Mesendoderm (in vitro differentiated cells): ENCODE measurements around the gene BTK. TPM values are rescaled to one million over a fixed set of nuclear protein-coding genes. Genes with fewer than 3 reads are reported as not detected.

Source experiments
- DNase-seq: peaks from one replicate; pipeline ENCODE4 v3.0.0; 2013
- H2AK5ac ChIP-seq: 2 replicates; pipeline ENCODE4 v1.6.1; 2013; ENCODE audit warnings: low read length, inconsistent platforms
- H2BK120ac ChIP-seq: 2 replicates; pipeline ENCODE4 v1.6.1; 2013; ENCODE audit warnings: low read depth, mild to moderate bottlenecking, low read length, moderate library complexity, mixed read lengths
- H2BK15ac ChIP-seq: replicated peaks from 2 replicates; pipeline ENCODE4 v1.6.1; 2013; ENCODE audit warnings: low read depth, mild to moderate bottlenecking, moderate library complexity
- H2BK5ac ChIP-seq: 2 replicates; pipeline ENCODE4 v1.6.1; 2013; ENCODE audit warnings: low read length, inconsistent platforms
- H3K18ac ChIP-seq: 2 replicates; pipeline ENCODE4 v1.6.1; 2013; ENCODE audit warnings: mild to moderate bottlenecking, low read length, mixed read lengths
- H3K23ac ChIP-seq: one replicate; pipeline ENCODE4 v1.6.1; 2013; ENCODE audit warnings: low read length
- H3K27ac ChIP-seq: 2 replicates; pipeline ENCODE4 v1.5.1; 2013; ENCODE audit warnings: low read depth, mild to moderate bottlenecking, inconsistent platforms, low read length, moderate library complexity
- H3K27me3 ChIP-seq: 2 replicates; pipeline ENCODE4 v1.6.1; 2013; ENCODE audit warnings: low read length, control low read depth, mild to moderate bottlenecking, inconsistent platforms; ENCODE audit not compliant: insufficient read depth, poor library complexity
- H3K36me3 ChIP-seq: 2 replicates; pipeline ENCODE4 v1.6.1; 2013; ENCODE audit warnings: low read length, inconsistent platforms; ENCODE audit not compliant: control insufficient read depth, insufficient read depth
- H3K4ac ChIP-seq: one replicate; pipeline ENCODE4 v1.6.1; 2013; ENCODE audit warnings: low read depth, mild to moderate bottlenecking, low read length, moderate library complexity
- H3K4me1 ChIP-seq: 2 replicates; pipeline ENCODE4 v1.6.1; 2013; ENCODE audit warnings: low read depth, low read length, inconsistent platforms; ENCODE audit not compliant: control insufficient read depth
- H3K4me2 ChIP-seq: 2 replicates; pipeline ENCODE4 v1.6.1; 2013; ENCODE audit warnings: low read length
- H3K4me3 ChIP-seq: 2 replicates; pipeline ENCODE4 v1.5.1; 2013; ENCODE audit warnings: mild to moderate bottlenecking, low read length
- H3K56ac ChIP-seq: one replicate; pipeline ENCODE4 v1.6.1; 2013; ENCODE audit warnings: low read length
- H3K79me1 ChIP-seq: 2 replicates; pipeline ENCODE4 v1.6.1; 2013; ENCODE audit warnings: low read length, inconsistent platforms
- H3K79me2 ChIP-seq: 2 replicates; pipeline ENCODE4 v1.6.1; 2013; ENCODE audit warnings: mild to moderate bottlenecking, low read length; ENCODE audit not compliant: control insufficient read depth, insufficient read depth
- H3K9ac ChIP-seq: 2 replicates; pipeline ENCODE4 v1.6.1; 2013; ENCODE audit warnings: low read length, inconsistent platforms
- H4K5ac ChIP-seq: one replicate; pipeline ENCODE4 v1.6.1; 2013; ENCODE audit warnings: low read length
- H4K8ac ChIP-seq: one replicate; pipeline ENCODE4 v1.6.1; 2013; ENCODE audit warnings: low read depth, mild to moderate bottlenecking, control low read depth, low read length, moderate library complexity
- WGBS: extraction: QIAGEN DNeasy Blood & Tissue Kit; methylation state at CpG from one replicate; pipeline ENCODE4 v1.1.7; 2013; ENCODE audit warnings: low lambda C conversion rate, missing lambda C conversion rate; ENCODE audit not compliant: insufficient coverage; ENCODE audit errors: extremely low coverage; 5-methylcytosine and 5-hydroxymethylcytosine counted together
- small RNA-seq: library from polyadenylated mRNA; stranded (forward); fragments of <200 nt; extraction: miRNeasy Mini kit (QIAGEN cat#:217004); gene quantifications from one replicate; pipeline ENCODE3, GENCODE V24; 2013; ENCODE audit not compliant: insufficient read depth

BTK gene

DNA sequence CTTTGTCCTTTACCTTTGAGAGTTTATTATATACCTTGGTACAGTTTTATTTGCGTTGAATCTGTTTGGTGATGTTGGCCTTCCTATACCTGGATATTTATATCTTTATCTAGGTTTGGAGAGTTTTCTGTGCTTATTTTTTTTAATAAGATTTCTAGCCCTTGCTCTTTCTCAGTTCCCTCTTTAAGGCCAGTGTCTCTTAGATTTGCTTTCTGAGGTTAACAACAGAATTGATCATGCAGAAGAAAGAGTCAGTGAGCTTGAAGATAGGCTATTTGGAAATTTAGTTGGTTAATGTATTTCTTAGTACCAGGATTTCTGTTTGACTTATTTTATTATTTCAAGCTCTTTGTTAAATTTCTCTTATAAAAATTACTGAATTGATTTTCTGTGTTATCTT, 82.2 kb downstream of the BTK start:
- H2BK120ac ChIP-seq = no peak overlapping the region
- H3K27ac ChIP-seq = no peak overlapping the region
- no peak overlapping the region for H2AK5ac ChIP-seq
- H3K4me2 ChIP-seq = no peak overlapping the region
- no peak overlapping the region for H2BK5ac ChIP-seq
- H3K27me3 ChIP-seq = no peaks in the 10 kb centered on the region
- no peak overlapping the region for H3K4ac ChIP-seq
- H2BK15ac ChIP-seq = no peak overlapping the region
- H3K4me1 ChIP-seq = no peaks in the 10 kb centered on the region
- H3K56ac ChIP-seq = no peak overlapping the region
- no CpG with 5 or more reads among the region's 1 CpG for whole genome bisulfite sequencing
- no peak overlapping the region for H3K18ac ChIP-seq
- H3K36me3 ChIP-seq = no peaks in the 10 kb centered on the region
- H3K4me3 ChIP-seq = no peak overlapping the region
- no peak overlapping the region for H4K5ac ChIP-seq
- no peak overlapping the region for H4K8ac ChIP-seq
- DNase-seq = no peak
- H3K23ac ChIP-seq = no peak overlapping the region
- H3K9ac ChIP-seq = no peak overlapping the region
- H3K79me1 ChIP-seq = no peaks in the 10 kb centered on the region
- no peaks in the 10 kb centered on the region for H3K79me2 ChIP-seq

Small RNA genes lying within 50 kb of the gene (small RNA-seq; reads per million reads assigned to genes)
- not detected for gene RNU6-934P
